Thoracic aorta (tissue), 2 donors: ENCODE measurements around the gene EMC7. TPM values are rescaled to one million over a fixed set of nuclear protein-coding genes. Genes with fewer than 3 reads are reported as not detected.
"Not testable (repeated sequence)": the region's sequence is repeated elsewhere in the genome, so short reads cannot be mapped to it uniquely, and the experiment has no call there.

Experiments used
- ATAC-seq: fragments of 150-250 bp; one replicate; pipeline ENCODE4 v1.8.0; 2017; ENCODE audit warnings: low read depth; ENCODE audit not compliant: insufficient number of reproducible peaks, low FRiP score
- DNase-seq: peaks from one replicate; pipeline ENCODE4 v3.0.0-alpha.2; 2020; ENCODE audit warnings: low spot score
- H3K27ac ChIP-seq, 2 donors: fragments of 200-600 bp; sonication (generic); 1 replicate in 1 of 2; 2 replicates in 1 of 2; pipeline ENCODE4 v1.5.1; 2016; ENCODE audit warnings: mild to moderate bottlenecking in 2 of 2, moderate library complexity in 2 of 2
- H3K27me3 ChIP-seq: fragments of 200-600 bp; sonication (generic); replicated peaks from 2 replicates; pipeline ENCODE4 v1.6.0; 2016; ENCODE audit warnings: mild to moderate bottlenecking; ENCODE audit not compliant: insufficient read depth
- H3K36me3 ChIP-seq: fragments of 200-600 bp; sonication (generic); one replicate; pipeline ENCODE4 v1.5.1; 2016
- H3K4me1 ChIP-seq, 2 donors: fragments of 200-600 bp; sonication (generic); 1 replicate in 1 of 2; 2 replicates in 1 of 2; pipeline versions ENCODE4 v1.5.1 to v1.6.0; 2016; ENCODE audit warnings: low read depth in 2 of 2, mild to moderate bottlenecking in 1 of 2; ENCODE audit not compliant: control insufficient read depth in 1 of 2
- H3K4me3 ChIP-seq: fragments of 200-600 bp; sonication (generic); 2 replicates; pipeline ENCODE4 v1.5.1; 2016; ENCODE audit warnings: mild to moderate bottlenecking
- H3K9me3 ChIP-seq: fragments of 200-600 bp; sonication (generic); 2 replicates; pipeline ENCODE4 v1.5.1; 2016
- CTCF ChIP-seq: fragments of 200-600 bp; sonication (generic); IDR thresholded peaks from one replicate; pipeline ENCODE4 v1.5.1; 2019; ENCODE audit warnings: antibody characterized with exemption
- total RNA-seq, 2 donors: library from RNA; depleted of rRNA; stranded (reverse); fragments of >200 nt; gene quantifications; one replicate each; pipeline versions ENCODE4 v1.1.0 to v1.2.3, GENCODE V29; 2016

Gene EMC7
- total RNA-seq, 2 donors from 2014 or later = 38.0 to 49.0 TPM

- no peaks in the 10 kb centered on the region for H3K27me3 ChIP-seq
- DNase-seq = no peak
- ATAC-seq = no peak
Observed at GRCh38 chr15:34059476-34059875, 42.2 kb downstream of the EMC7 start.

GRCh38 chr15:34056911-34057310 lies 44.8 kb downstream of the EMC7 start:
- Histone ChIP-seq H3K9me3 (no peaks in the 10 kb centered on the region), H3K4me3 (no peak overlapping the region), H3K27me3 (no peaks in the 10 kb centered on the region), H3K36me3 (no peaks in the 10 kb centered on the region), H3K4me1 (peaks cover 9 to 19% of the 10 kb centered on the region in 2 donors), H3K27ac (peak overlapping the region; percentile 83 to 93)
- ATAC-seq (no peak), DNase-seq (no peak)
- TF ChIP-seq CTCF = no peak

More at GRCh38 chr15:34059476-34059875, 42.2 kb downstream of the EMC7 start:
- no peaks in the 10 kb centered on the region for H3K9me3 ChIP-seq
- H3K4me1 ChIP-seq = peaks cover 9 to 19% of the 10 kb centered on the region in 2 donors
- no peak overlapping the region for H3K4me3 ChIP-seq
- TF ChIP-seq CTCF = no peak
- no peak overlapping the region for H3K27ac ChIP-seq
- no peaks in the 10 kb centered on the region for H3K36me3 ChIP-seq

- Histone ChIP-seq H3K36me3 (no peaks in the 10 kb centered on the region), H3K9me3 (no peaks in the 10 kb centered on the region), H3K4me3 (peak overlapping the region; percentile 8), H3K4me1 (peaks cover 9 to 19% of the 10 kb centered on the region in 2 donors), H3K27ac (peak overlapping the region; percentile 83 to 93), H3K27me3 (no peaks in the 10 kb centered on the region)
- no peak for DNase-seq
- no peak for TF ChIP-seq CTCF
- ATAC-seq = peak; percentile 76
Observed at GRCh38 chr15:34055868-34056595, 45.6 kb downstream of the EMC7 start.

GRCh38 chr15:34054081-34054707 lies 47.5 kb downstream of the EMC7 start:
- no peak for TF ChIP-seq CTCF
- DNase-seq (no peak), ATAC-seq (no peak)
- H3K27ac ChIP-seq = peak overlapping the region in 1 of 2 donors; percentile 93
- peaks cover 9 to 19% of the 10 kb centered on the region in 2 donors for H3K4me1 ChIP-seq
- H3K36me3 ChIP-seq = no peaks in the 10 kb centered on the region
- no peaks in the 10 kb centered on the region for H3K27me3 ChIP-seq
- H3K4me3 ChIP-seq = no peak overlapping the region
- peaks cover 9% of the 10 kb centered on the region for H3K9me3 ChIP-seq

- not testable (repeated sequence) for H3K27me3 ChIP-seq, H3K9me3 ChIP-seq, H3K4me3 ChIP-seq, H3K27ac ChIP-seq, DNase-seq, H3K36me3 ChIP-seq, H3K4me1 ChIP-seq, ATAC-seq
Observed at GRCh38 chr15:34050385-34050784, 51.3 kb downstream of the EMC7 start.
